Naive thymus-derived CD4-positive, alpha-beta T cell (primary cell): ENCODE results near the gene NDC80. TPM values are rescaled to one million over a fixed set of nuclear protein-coding genes. Genes with fewer than 3 reads are reported as not detected.

Source experiments
- ATAC-seq: fragments of 150-1000 bp; cut with Tn5 transposase; 2 replicates; pipeline ENCODE4 v1.10.0; 2021; ENCODE audit warnings: mild to moderate bottlenecking, moderate library complexity
- CTCF ChIA-PET: fragments of 350-600 bp; sonication (Branson Sonifier 250); formaldehyde crosslinking; loops from one replicate; lab custom pipeline; 2021; ENCODE audit warnings: antibody characterized with exemption; lab: Charles Lee
- POLR2A ChIA-PET: fragments of 350-600 bp; sonication (Branson Sonifier 250); formaldehyde crosslinking; loops from one replicate; lab custom pipeline; 2021; ENCODE audit warnings: antibody characterized with exemption, inconsistent platforms; lab: Charles Lee
- DNase-seq, 9 donors: peaks; one replicate each; pipeline versions ENCODE4 v3.0.0 to v3.0.0-alpha.2; 2020 to 2022; ENCODE audit warnings: mixed read lengths in 1 of 9
- H3K27ac ChIP-seq: one replicate; pipeline ENCODE4 v1.7.0; 2013; ENCODE audit warnings: mild to moderate bottlenecking, low read depth, low read length, moderate library complexity
- H3K27me3 ChIP-seq, 2 donors: one replicate each; pipeline ENCODE4 v1.7.0; 2013; ENCODE audit warnings: low read length in 2 of 2, mild to moderate bottlenecking in 2 of 2, moderate library complexity in 2 of 2; ENCODE audit not compliant: control insufficient read depth in 2 of 2, insufficient read depth in 2 of 2
- H3K36me3 ChIP-seq, 3 experiments: 1 replicate in 2 of 3; 2 replicates in 1 of 3; pipeline ENCODE4 v1.7.0; 2013; ENCODE audit warnings: low read length in 3 of 3, mild to moderate bottlenecking in 3 of 3, moderate library complexity in 1 of 3; ENCODE audit not compliant: insufficient read depth in 3 of 3, control insufficient read depth in 2 of 3
- H3K4me1 ChIP-seq, 2 donors: one replicate each; pipeline ENCODE4 v1.7.0; 2013; ENCODE audit warnings: low read length in 2 of 2, mild to moderate bottlenecking in 2 of 2, moderate library complexity in 1 of 2; ENCODE audit not compliant: control insufficient read depth in 2 of 2, insufficient read depth in 2 of 2
- H3K4me3 ChIP-seq: 2 replicates; pipeline ENCODE4 v1.7.0; 2013; ENCODE audit warnings: mild to moderate bottlenecking, low read length
- H3K9me3 ChIP-seq, 3 experiments: 1 replicate in 2 of 3; 2 replicates in 1 of 3; pipeline ENCODE4 v1.7.0; 2013; ENCODE audit warnings: low read length in 3 of 3; ENCODE audit not compliant: control insufficient read depth in 2 of 3
- H3K27ac Mint-ChIP-seq, 9 donors: one replicate each; pipeline ENCODE4 v1.8.0; 2020 to 2022; ENCODE audit warnings: mixed read lengths in 9 of 9, mild to moderate bottlenecking in 8 of 9, moderate library complexity in 5 of 9, inconsistent platforms in 2 of 9
- H3K27me3 Mint-ChIP-seq, 5 donors: one replicate each; pipeline ENCODE4 v1.8.0; 2021 to 2022; ENCODE audit warnings: mixed read lengths in 5 of 5, mild to moderate bottlenecking in 1 of 5
- H3K36me3 Mint-ChIP-seq, 5 donors: one replicate each; pipeline ENCODE4 v1.8.0; 2020 to 2022; ENCODE audit warnings: mixed read lengths in 5 of 5, mild to moderate bottlenecking in 3 of 5, inconsistent platforms in 1 of 5
- H3K4me1 Mint-ChIP-seq, 7 donors: one replicate each; pipeline ENCODE4 v1.8.0; 2020 to 2022; ENCODE audit warnings: mixed read lengths in 7 of 7, mild to moderate bottlenecking in 3 of 7, inconsistent platforms in 1 of 7
- H3K4me3 Mint-ChIP-seq, 10 donors: one replicate each; pipeline ENCODE4 v1.8.0; 2020 to 2022; ENCODE audit warnings: mild to moderate bottlenecking in 10 of 10, mixed read lengths in 10 of 10, moderate library complexity in 6 of 10, inconsistent platforms in 2 of 10
- H3K9me3 Mint-ChIP-seq, 11 donors: one replicate each; pipeline ENCODE4 v1.8.0; 2020 to 2022; ENCODE audit warnings: mixed read lengths in 11 of 11, mild to moderate bottlenecking in 4 of 11, inconsistent platforms in 1 of 11, moderate library complexity in 1 of 11
- intact Hi-C, 2 donors: fragments of 100-400 bp; cut with micrococcal nuclease; formaldehyde crosslinking; loops; one replicate each; pipeline ENCODE4 v1.15.1; 2023
- polyA plus RNA-seq, 2 donors: library from polyadenylated mRNA; unstranded; fragments of 300-500 nt; fragmentation: Illumina TruSeq; gene quantifications; one replicate each; pipeline ENCODE4 v1.2.3, GENCODE V29; 2021
- total RNA-seq, 6 experiments: library from RNA in 5 of 6; stranded (reverse) in 5 of 6; gene quantifications; 1 replicate in 5 of 6; 2 replicates in 1 of 6; pipeline ENCODE4 v1.2.3 and lab custom pipeline; 2021 to 2026

NDC80 gene
- total and polyA plus RNA-seq, 7 experiments from 2014 or later, result 1.3 to 53.6 (median 2.5) TPM

DNA sequence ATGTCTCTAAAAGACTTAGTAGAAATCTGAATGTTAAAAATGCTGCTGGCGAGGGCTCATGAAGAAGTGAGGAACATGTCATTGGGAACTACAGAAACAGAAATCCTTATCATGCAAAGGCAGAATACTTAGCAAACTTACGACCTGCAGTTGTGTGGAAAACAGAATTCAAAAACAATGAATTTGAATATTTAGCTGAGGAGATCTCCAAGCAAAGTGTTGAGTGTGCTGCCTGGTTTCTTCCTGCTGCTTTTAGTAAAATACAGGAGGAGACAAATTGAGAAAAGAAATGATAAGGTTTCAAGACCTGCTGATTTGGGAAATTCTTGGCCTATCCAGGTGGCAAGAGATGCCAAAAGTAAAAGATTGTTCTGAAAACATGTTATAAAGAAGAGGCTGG, 38.6 kb upstream of the NDC80 start:
- Histone ChIP-seq H3K36me3 (peaks cover 0 to 4% (median 0%) of the 10 kb centered on the region in 3 experiments), H3K4me1 (no peaks in the 10 kb centered on the region), H3K9me3 (no peaks in the 10 kb centered on the region), H3K27me3 (no peaks in the 10 kb centered on the region), H3K4me3 (no peak overlapping the region), H3K27ac (no peak overlapping the region)
- Mint-ChIP-seq H3K27ac (no peak overlapping the region), H3K36me3 (peaks cover 15 to 68% (median 32%) of the 10 kb centered on the region in 5 donors), H3K27me3 (no peaks in the 10 kb centered on the region), H3K4me3 (no peak overlapping the region), H3K4me1 (peaks cover 0 to 2% (median 0%) of the 10 kb centered on the region in 7 donors), H3K9me3 (peaks cover 0 to 6% (median 0%) of the 10 kb centered on the region in 11 donors)
- ATAC-seq (no peak), DNase-seq (no peak)
- CTCF ChIA-PET, result no interaction called here
- POLR2A ChIA-PET, result no interaction called here
- intact Hi-C loops, result no loop called here

DNA sequence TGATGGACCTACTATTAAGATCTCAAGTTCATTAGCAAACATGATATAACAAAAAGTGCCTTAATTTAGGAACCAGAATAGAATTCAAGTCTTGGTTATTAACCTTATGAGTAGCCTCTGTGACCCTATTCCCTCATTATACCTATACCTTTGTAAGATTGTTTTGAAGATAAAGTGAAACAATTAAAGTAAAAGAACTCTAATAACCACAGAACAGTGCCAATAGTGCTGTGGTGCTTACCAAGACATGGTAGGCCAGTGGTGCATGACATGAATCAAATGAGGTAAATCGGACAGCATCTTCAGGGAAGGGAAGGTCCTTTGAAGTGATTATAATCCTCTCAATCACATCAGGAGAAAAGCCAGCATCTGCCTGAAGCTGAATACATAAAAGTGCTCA, 36.5 kb upstream of the NDC80 start:
- H3K27ac ChIP-seq, result no peak overlapping the region
- Mint-ChIP-seq H3K4me3 (no peak overlapping the region), H3K4me1 (peaks cover 0 to 2% (median 0%) of the 10 kb centered on the region in 7 donors), H3K9me3 (peaks cover 0 to 6% (median 0%) of the 10 kb centered on the region in 11 donors), H3K36me3 (peaks cover 15 to 67% (median 32%) of the 10 kb centered on the region in 5 donors), H3K27me3 (no peaks in the 10 kb centered on the region), H3K27ac (no peak overlapping the region)
- no peaks in the 10 kb centered on the region for H3K27me3 ChIP-seq
- no peak overlapping the region for H3K4me3 ChIP-seq
- CTCF ChIA-PET, result interaction anchor here (0.6 kb wide), 1 partner anchor 747 kb away, joined by 3 read pairs; no protein-coding TSS in a partner anchor
- peaks cover 5 to 9% (median 6%) of the 10 kb centered on the region in 3 experiments for H3K36me3 ChIP-seq
- intact Hi-C loops, result no loop called here
- POLR2A ChIA-PET, result no interaction called here
- DNase-seq (no peak), ATAC-seq (no peak)
- no peaks in the 10 kb centered on the region for H3K9me3 ChIP-seq
- H3K4me1 ChIP-seq, result no peaks in the 10 kb centered on the region

DNA sequence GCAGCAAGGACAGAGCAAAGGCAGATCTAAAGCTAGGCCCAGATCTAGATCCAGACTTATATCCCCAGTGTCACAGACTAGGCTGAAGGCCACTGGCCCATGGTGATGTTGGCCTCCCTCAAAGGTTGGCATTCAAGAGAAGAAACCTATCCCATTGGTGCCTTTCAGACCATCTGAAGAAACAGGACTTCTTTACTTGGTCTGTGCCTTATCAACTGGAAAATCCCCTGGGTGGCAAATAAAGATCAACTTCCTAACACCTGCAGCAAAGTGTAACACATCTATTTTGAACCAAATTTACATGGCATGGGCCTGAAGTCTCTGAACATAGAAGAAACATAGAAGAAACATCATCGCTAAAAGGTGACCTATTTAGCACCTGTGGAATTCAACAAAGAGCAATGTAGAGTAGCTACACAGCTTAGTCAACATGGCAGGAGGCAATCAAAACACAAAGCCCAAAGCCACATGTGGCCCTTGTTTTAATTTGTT, 35.9 kb upstream of the NDC80 start:
- H3K27me3 ChIP-seq, result no peaks in the 10 kb centered on the region

DNA sequence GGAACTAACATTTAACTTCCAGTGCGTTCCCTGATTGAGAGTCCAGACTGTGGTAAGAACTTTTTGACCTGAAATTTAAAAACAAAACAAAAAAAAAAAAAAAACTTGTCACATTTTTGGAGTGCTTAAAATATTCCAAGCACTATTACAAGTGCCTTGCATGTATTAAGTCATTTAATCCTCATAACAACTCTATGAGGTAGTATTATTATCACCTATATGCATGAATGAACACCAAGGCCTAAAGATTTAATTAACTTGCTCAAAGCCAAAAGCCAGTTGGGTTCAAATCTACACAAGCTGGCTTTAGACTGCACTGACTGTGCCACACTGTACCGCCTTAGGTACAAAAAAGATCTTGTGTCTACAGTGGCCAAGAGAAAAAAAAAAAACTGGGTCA, 35.3 kb upstream of the NDC80 start:
- H3K4me1 Mint-ChIP-seq, result peaks cover 0 to 2% (median 0%) of the 10 kb centered on the region in 7 donors
- no peak for DNase-seq
- no peaks in the 10 kb centered on the region for H3K4me1 ChIP-seq
- H3K27ac ChIP-seq, result no peak overlapping the region
- no peak overlapping the region for H3K27ac Mint-ChIP-seq
- H3K27me3 ChIP-seq, result no peaks in the 10 kb centered on the region
- no peaks in the 10 kb centered on the region for H3K9me3 ChIP-seq
- ChIA-PET POLR2A (no interaction called here), CTCF (no interaction called here)
- H3K36me3 ChIP-seq, result peaks cover 5 to 9% (median 6%) of the 10 kb centered on the region in 3 experiments
- peaks cover 0 to 6% (median 0%) of the 10 kb centered on the region in 11 donors for H3K9me3 Mint-ChIP-seq
- H3K4me3 ChIP-seq, result no peak overlapping the region
- H3K27me3 Mint-ChIP-seq, result no peaks in the 10 kb centered on the region
- no peak for ATAC-seq
- peaks cover 15 to 61% (median 32%) of the 10 kb centered on the region in 5 donors for H3K36me3 Mint-ChIP-seq
- no peak overlapping the region for H3K4me3 Mint-ChIP-seq
- intact Hi-C loops, result no loop called here

More for the DNA sequence above, 35.9 kb upstream of the NDC80 start:
- peaks cover 15 to 66% (median 32%) of the 10 kb centered on the region in 5 donors for H3K36me3 Mint-ChIP-seq
- H3K4me3 ChIP-seq, result no peak overlapping the region
- POLR2A ChIA-PET, result no interaction called here
- no peaks in the 10 kb centered on the region for H3K9me3 ChIP-seq
- intact Hi-C loops, result no loop called here
- H3K27me3 Mint-ChIP-seq, result no peaks in the 10 kb centered on the region
- no peak overlapping the region for H3K27ac ChIP-seq
- peaks cover 0 to 2% (median 0%) of the 10 kb centered on the region in 7 donors for H3K4me1 Mint-ChIP-seq
- peaks cover 5 to 9% (median 6%) of the 10 kb centered on the region in 3 experiments for H3K36me3 ChIP-seq
- peaks cover 0 to 6% (median 0%) of the 10 kb centered on the region in 11 donors for H3K9me3 Mint-ChIP-seq
- CTCF ChIA-PET, result no interaction called here
- no peak overlapping the region for H3K4me3 Mint-ChIP-seq
- H3K4me1 ChIP-seq, result no peaks in the 10 kb centered on the region
- DNase-seq (no peak), ATAC-seq (no peak)
- H3K27ac Mint-ChIP-seq, result no peak overlapping the region

DNA sequence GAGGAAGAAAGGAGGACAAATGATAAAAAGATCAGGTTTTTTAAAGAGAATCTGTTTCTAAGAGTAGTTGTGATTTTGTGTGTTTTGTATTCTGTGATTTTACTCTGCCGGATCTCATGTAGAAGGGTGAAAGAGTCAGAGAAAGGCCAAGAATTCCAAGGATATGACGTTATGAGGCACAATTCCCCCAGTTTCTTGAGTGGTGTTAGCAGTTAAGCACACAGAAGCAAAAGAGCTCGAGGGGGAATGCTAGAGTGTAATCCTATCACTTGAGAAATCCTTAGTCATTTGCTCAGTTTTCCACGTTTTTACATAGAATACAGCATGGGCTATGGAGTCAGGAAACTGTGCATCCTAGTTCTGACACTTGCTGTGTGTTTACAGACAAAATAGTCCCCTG, 34.9 kb upstream of the NDC80 start:
- POLR2A ChIA-PET, result no interaction called here
- H3K27ac Mint-ChIP-seq, result no peak overlapping the region
- CTCF ChIA-PET, result no interaction called here
- no peaks in the 10 kb centered on the region for H3K27me3 Mint-ChIP-seq
- H3K36me3 Mint-ChIP-seq, result peaks cover 15 to 60% (median 30%) of the 10 kb centered on the region in 5 donors
- Histone ChIP-seq H3K9me3 (no peaks in the 10 kb centered on the region), H3K36me3 (peaks cover 5 to 9% (median 6%) of the 10 kb centered on the region in 3 experiments), H3K27ac (no peak overlapping the region), H3K4me1 (no peaks in the 10 kb centered on the region), H3K27me3 (no peaks in the 10 kb centered on the region), H3K4me3 (no peak overlapping the region)
- intact Hi-C loops, result no loop called here
- peaks cover 0 to 2% (median 0%) of the 10 kb centered on the region in 7 donors for H3K4me1 Mint-ChIP-seq
- H3K4me3 Mint-ChIP-seq, result no peak overlapping the region
- DNase-seq, result no peak
- no peak for ATAC-seq
- H3K9me3 Mint-ChIP-seq, result peaks cover 0 to 6% (median 0%) of the 10 kb centered on the region in 11 donors

DNA sequence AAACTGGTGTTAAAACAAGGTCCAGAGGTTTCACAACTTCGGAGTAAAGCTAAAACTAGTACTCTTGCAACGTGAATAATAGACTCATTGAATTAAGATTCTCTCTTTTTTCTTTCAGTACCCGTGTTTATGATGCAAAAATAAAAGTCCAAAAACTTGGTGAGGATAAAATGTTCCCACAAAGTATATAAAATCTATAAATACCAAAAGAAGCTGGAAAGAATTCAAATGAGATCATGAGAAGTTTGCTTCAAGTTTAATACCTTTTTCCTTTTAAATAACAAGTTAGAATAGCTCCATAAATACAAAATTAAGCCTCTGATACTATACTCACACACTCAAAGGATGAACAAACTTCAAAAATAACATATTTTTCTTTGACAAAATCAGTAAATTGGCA, 34.1 kb upstream of the NDC80 start:
- Mint-ChIP-seq H3K27me3 (no peaks in the 10 kb centered on the region), H3K27ac (no peak overlapping the region), H3K4me3 (no peak overlapping the region), H3K9me3 (peaks cover 0 to 6% (median 0%) of the 10 kb centered on the region in 11 donors), H3K4me1 (peaks cover 0 to 5% (median 2%) of the 10 kb centered on the region in 7 donors), H3K36me3 (peaks cover 10 to 53% (median 25%) of the 10 kb centered on the region in 5 donors)
- POLR2A ChIA-PET, result no interaction called here
- Histone ChIP-seq H3K27ac (no peak overlapping the region), H3K27me3 (no peaks in the 10 kb centered on the region), H3K36me3 (peaks cover 5 to 9% (median 6%) of the 10 kb centered on the region in 3 experiments), H3K4me3 (no peak overlapping the region), H3K9me3 (no peaks in the 10 kb centered on the region), H3K4me1 (no peaks in the 10 kb centered on the region)
- intact Hi-C loops, result no loop called here
- ATAC-seq, result no peak
- CTCF ChIA-PET, result no interaction called here
- no peak for DNase-seq

DNA sequence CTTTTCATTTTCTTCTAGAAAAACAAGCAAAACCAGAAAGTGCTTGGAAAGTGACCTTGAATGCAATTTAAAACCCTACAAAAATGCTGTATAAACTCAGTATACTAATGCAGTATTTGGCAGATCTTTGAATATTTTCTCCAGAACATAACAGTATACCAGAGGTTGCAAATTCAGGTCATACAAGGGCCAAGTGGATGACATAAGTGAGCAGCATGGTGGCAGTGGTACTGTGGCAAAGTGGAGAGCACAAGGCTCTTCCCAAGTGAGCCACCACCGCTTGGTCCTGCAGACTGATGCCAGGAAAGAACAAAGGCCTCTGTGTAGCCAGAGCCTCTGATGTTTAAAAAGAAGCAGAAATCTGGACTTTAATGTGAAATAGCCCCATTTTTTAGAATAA, 33.1 kb upstream of the NDC80 start:
- Histone ChIP-seq H3K9me3 (no peaks in the 10 kb centered on the region), H3K27ac (no peak overlapping the region), H3K27me3 (no peaks in the 10 kb centered on the region), H3K4me3 (no peak overlapping the region), H3K4me1 (no peaks in the 10 kb centered on the region), H3K36me3 (peaks cover 5 to 9% (median 6%) of the 10 kb centered on the region in 3 experiments)
- no peak for DNase-seq
- intact Hi-C loops, result no loop called here
- no peaks in the 10 kb centered on the region for H3K27me3 Mint-ChIP-seq
- ChIA-PET CTCF (no interaction called here), POLR2A (no interaction called here)
- H3K4me1 Mint-ChIP-seq, result peaks cover 0 to 10% (median 2%) of the 10 kb centered on the region in 7 donors
- no peak overlapping the region for H3K4me3 Mint-ChIP-seq
- no peak overlapping the region for H3K27ac Mint-ChIP-seq
- ATAC-seq, result no peak
- H3K36me3 Mint-ChIP-seq, result peaks cover 6 to 46% (median 20%) of the 10 kb centered on the region in 5 donors
- H3K9me3 Mint-ChIP-seq, result no peaks in the 10 kb centered on the region
